Measurements from ENCODE around the gene GAS7. TPM values are rescaled to one million over a fixed set of nuclear protein-coding genes. Genes with fewer than 3 reads are reported as not detected.

GAS7 gene
- total RNA-seq, 1 donor from 2014 or later = 19.5 TPM

DNA sequence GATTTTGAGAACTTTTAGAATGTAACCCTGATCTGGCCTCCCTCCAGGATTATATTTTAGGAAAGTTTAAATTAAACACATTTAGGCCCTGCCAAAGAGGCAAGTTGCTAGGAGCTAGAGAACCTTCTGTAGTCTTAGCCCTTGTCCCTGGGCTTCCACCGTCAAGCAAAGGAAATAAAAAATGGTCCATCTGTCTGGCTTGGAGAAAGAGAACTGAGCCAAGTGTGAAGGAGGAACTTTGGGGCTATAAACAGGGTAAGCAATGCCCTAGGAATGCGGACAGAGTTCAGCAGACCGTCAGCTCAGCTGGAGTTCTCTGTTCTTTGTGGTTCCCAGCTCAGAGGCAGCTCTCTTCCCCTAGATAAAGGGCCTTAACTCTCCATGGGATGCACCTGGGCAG is 323.0 kb downstream of the GAS7 start:
- Mint-ChIP-seq H3K27ac (no peak overlapping the region), H3K4me1 (ENCODE audit: unreplicated experiment) (no peaks in the 10 kb centered on the region), H3K9me3 (no peaks in the 10 kb centered on the region), H3K4me3 (no peak overlapping the region), H3K36me3 (no peaks in the 10 kb centered on the region), H3K27me3 (no peaks in the 10 kb centered on the region)
- DNase-seq (ENCODE audit: extremely low spot score, unreplicated experiment) = no peak
- TF ChIP-seq, protein P1, sequence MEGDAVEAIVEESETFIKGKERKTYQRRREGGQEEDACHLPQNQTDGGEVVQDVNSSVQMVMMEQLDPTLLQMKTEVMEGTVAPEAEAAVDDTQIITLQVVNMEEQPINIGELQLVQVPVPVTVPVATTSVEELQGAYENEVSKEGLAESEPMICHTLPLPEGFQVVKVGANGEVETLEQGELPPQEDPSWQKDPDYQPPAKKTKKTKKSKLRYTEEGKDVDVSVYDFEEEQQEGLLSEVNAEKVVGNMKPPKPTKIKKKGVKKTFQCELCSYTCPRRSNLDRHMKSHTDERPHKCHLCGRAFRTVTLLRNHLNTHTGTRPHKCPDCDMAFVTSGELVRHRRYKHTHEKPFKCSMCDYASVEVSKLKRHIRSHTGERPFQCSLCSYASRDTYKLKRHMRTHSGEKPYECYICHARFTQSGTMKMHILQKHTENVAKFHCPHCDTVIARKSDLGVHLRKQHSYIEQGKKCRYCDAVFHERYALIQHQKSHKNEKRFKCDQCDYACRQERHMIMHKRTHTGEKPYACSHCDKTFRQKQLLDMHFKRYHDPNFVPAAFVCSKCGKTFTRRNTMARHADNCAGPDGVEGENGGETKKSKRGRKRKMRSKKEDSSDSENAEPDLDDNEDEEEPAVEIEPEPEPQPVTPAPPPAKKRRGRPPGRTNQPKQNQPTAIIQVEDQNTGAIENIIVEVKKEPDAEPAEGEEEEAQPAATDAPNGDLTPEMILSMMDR (conservative IDR thresholded peaks at IDR 0.05) = no peak

DNA sequence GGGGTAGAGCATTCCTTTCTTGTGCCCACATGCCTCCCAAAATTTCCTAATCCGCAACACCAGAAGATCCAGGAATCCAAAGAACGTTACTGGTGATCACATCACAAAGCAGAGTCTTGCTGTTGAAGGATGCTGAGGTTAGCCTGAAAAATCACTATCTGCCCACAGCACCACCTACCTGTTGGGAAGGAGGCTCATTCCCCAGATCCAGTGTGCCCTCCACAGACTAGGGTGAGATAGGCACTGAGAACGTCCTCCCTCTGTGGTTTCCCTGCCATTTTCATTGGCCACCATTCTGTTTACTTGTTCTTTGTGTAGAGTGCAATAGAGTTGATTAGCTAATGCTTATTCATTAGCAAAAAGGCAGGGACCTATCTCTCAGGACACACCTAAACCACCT is 323.7 kb downstream of the GAS7 start:
- no peak for DNase-seq (ENCODE audit: extremely low spot score, unreplicated experiment)
- H3K4me3 Mint-ChIP-seq = no peak overlapping the region
- H3K27me3 Mint-ChIP-seq = no peaks in the 10 kb centered on the region
- TF ChIP-seq, protein P1 (conservative IDR thresholded peaks at IDR 0.05) = no peak
- H3K4me1 Mint-ChIP-seq (ENCODE audit: unreplicated experiment) = no peaks in the 10 kb centered on the region
- H3K27ac Mint-ChIP-seq = no peak overlapping the region
- no peaks in the 10 kb centered on the region for H3K9me3 Mint-ChIP-seq
- H3K36me3 Mint-ChIP-seq = no peaks in the 10 kb centered on the region

DNA sequence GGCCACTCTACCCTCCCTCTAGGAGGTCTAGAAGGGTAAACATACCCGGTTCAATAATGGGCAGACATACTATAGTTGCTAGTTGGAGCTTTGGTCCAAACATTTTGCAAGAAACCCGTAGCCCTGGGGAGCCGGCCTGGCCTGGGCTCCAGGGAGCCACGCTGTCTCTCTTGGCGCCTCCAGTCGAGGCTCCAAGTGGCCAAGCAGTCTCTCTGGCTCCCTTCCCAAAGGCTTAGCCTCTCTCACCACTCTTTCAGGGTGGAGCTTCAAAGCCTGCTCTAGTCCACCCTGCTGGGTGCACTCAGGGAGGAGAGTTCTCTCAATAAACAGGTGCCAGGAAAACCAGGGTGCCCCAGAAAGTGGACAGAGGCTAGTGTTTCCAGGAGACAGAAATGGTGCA is 325.6 kb downstream of the GAS7 start:
- Mint-ChIP-seq H3K27ac (no peak overlapping the region), H3K4me3 (no peak overlapping the region), H3K27me3 (no peaks in the 10 kb centered on the region), H3K36me3 (no peaks in the 10 kb centered on the region), H3K4me1 (ENCODE audit: unreplicated experiment) (no peaks in the 10 kb centered on the region), H3K9me3 (no peaks in the 10 kb centered on the region)
- no peak for DNase-seq (ENCODE audit: extremely low spot score, unreplicated experiment)
- TF ChIP-seq, protein P1 (conservative IDR thresholded peaks at IDR 0.05) = no peak

DNA sequence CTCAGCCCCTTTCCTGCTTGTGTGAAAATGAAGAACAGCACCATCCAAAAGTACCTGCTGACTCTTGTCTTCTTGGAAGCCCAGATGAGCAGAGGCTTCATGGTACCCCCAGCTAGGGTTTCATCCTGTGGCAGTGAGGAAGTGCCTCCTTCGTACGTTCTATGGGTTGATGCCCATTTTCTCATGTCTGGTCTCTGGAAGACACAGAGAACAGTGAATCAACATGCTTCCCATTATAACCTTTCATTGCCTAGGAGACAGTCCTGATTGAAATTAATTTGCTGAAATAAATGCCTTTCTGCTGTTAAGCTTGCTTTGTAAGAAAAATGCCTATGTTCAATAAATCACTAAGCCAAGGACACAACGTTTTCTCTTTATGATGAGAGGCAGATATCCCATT is 329.9 kb downstream of the GAS7 start:
- TF ChIP-seq, protein P1 (conservative IDR thresholded peaks at IDR 0.05) = no peak

GRCh38 chr17:9865586-9865985 is 332.8 kb downstream of the GAS7 start:
- peaks cover 5% of the 10 kb centered on the region for H3K9me3 Mint-ChIP-seq
- no peaks in the 10 kb centered on the region for H3K36me3 Mint-ChIP-seq
- DNase-seq (ENCODE audit: extremely low spot score, unreplicated experiment) = no peak
- H3K4me1 Mint-ChIP-seq (ENCODE audit: unreplicated experiment) = no peaks in the 10 kb centered on the region
- TF ChIP-seq, protein P1 (conservative IDR thresholded peaks at IDR 0.05) = no peak
- H3K27me3 Mint-ChIP-seq = peaks cover 10% of the 10 kb centered on the region
- H3K27ac Mint-ChIP-seq = no peak overlapping the region
- no peak overlapping the region for H3K4me3 Mint-ChIP-seq

More for the DNA sequence above, 329.9 kb downstream of the GAS7 start:
- Mint-ChIP-seq H3K27me3 (peaks cover 6% of the 10 kb centered on the region), H3K4me3 (no peak overlapping the region), H3K4me1 (ENCODE audit: unreplicated experiment) (no peaks in the 10 kb centered on the region), H3K9me3 (peaks cover 5% of the 10 kb centered on the region), H3K36me3 (no peaks in the 10 kb centered on the region), H3K27ac (no peak overlapping the region)
- DNase-seq (ENCODE audit: extremely low spot score, unreplicated experiment) = no peak

- Mint-ChIP-seq H3K4me1 (ENCODE audit: unreplicated experiment) (no peaks in the 10 kb centered on the region), H3K4me3 (no peak overlapping the region), H3K36me3 (no peaks in the 10 kb centered on the region), H3K27ac (no peak overlapping the region), H3K9me3 (peaks cover 12% of the 10 kb centered on the region), H3K27me3 (peaks cover 10% of the 10 kb centered on the region)
- DNase-seq (ENCODE audit: extremely low spot score, unreplicated experiment) = no peak
- TF ChIP-seq, protein P1 (conservative IDR thresholded peaks at IDR 0.05) = no peak
These were observed 335.5 kb downstream of the GAS7 start for GRCh38 chr17:9862949-9863348.

Measured in type B pancreatic cell (in vitro differentiated cells).